LNCaP clone FGC (cell line): ENCODE measurements around the gene MELTF.
A peak's percentile ranks its signal among the peaks of the same experiment; 100 is the strongest.

Experiments
- DNase-seq: peaks from one replicate; pipeline ENCODE4 v3.0.0-alpha.2; 2011; ENCODE audit warnings: low read depth
- H3K4me3 ChIP-seq: 2 replicates; pipeline ENCODE4 v1.5.1; 2011; ENCODE audit warnings: mild to moderate bottlenecking, low read depth, low read length, control low read depth
- CTCF ChIP-seq: IDR thresholded peaks from 2 replicates; pipeline ENCODE4 v1.5.1; 2012; ENCODE audit warnings: mild to moderate bottlenecking; ENCODE audit not compliant: control insufficient read depth, insufficient read depth; ENCODE audit errors: extremely low read depth

MELTF gene

GRCh38 chr3:197003461-197004385, 25.9 kb downstream of the MELTF start:
- H3K4me3 ChIP-seq: peak overlapping the region; percentile 62
- no peak for DNase-seq
- TF ChIP-seq CTCF: no peak

DNA sequence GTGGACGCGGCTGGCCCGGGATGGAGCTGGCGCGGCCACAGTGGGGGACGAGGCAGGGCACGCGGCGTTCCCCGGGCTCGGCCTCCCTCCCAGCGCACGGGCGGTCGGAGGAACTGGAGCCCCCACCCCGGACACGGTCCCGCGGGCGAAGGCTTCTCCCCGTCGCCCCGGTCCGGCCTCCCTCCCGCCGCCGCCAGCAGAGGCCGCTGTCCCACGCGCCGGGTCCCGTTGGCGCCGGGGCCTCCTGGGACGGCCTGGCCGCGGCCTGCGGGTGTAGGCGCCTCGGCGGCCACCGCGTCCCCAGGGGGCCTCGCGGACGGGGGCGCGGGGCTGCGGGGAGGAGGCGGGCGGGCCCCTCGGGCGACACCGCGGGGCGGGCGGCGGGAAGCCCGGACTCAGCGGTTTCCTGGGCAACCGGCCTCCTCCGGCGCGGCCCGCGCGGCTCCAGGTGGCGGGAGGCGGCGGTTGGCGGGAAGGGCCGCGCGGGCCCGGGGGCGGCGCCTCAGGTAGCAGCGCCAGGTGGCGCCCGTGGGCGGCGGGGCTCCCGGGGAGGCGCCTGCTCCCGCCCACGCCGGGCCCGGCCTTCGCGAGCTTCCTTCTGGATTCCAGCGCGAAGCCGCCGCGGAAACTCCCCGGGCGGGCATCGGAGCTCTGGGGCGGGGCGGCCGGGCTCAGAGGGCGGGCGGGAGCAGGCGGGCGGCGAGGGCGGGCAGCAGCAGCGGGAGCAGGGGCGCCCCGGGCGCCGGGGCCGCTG, 26.7 kb downstream of the MELTF start:
- H3K4me3 ChIP-seq: peak overlapping the region; percentile 62
- peak; percentile 33 for DNase-seq
- peak; percentile 93 for TF ChIP-seq CTCF

GRCh38 chr3:197001972-197002700, 27.5 kb downstream of the MELTF start:
- H3K4me3 ChIP-seq: peak overlapping the region; percentile 47
- DNase-seq: no peak
- no peak for TF ChIP-seq CTCF

- no peak for DNase-seq
- TF ChIP-seq CTCF: no peak
- no peak overlapping the region for H3K4me3 ChIP-seq
Observed at GRCh38 chr3:197001106-197001971, 28.3 kb downstream of the MELTF start.

- no peak overlapping the region for H3K4me3 ChIP-seq
- DNase-seq: no peak
- no peak for TF ChIP-seq CTCF
Observed at GRCh38 chr3:197000211-197000610, 29.4 kb downstream of the MELTF start.
